ENCODE measurements around the gene ITPR3. TPM values are rescaled to one million over a fixed set of nuclear protein-coding genes. Genes with fewer than 3 reads are reported as not detected.

ITPR3 gene
- total RNA-seq, 1 donor from 2014 or later: 43.0 TPM

GRCh38 chr6:33693186-33694105 is 72.3 kb downstream of the ITPR3 start:
- H3K4me1 ChIP-seq: no peaks in the 10 kb centered on the region
- DNase-seq (ENCODE audit: low spot score in 2 of 2): no peak
- intact Hi-C loops (cut with DNase I): no loop called here
- no peak overlapping the region for H3K4me3 ChIP-seq
- no peak for TF ChIP-seq CTCF (IDR thresholded peaks at IDR 0.05)
- H3K27ac ChIP-seq: no peak overlapping the region
- peaks cover 9 to 10% of the 10 kb centered on the region in 2 donors for H3K36me3 ChIP-seq
- H3K27me3 ChIP-seq: no peaks in the 10 kb centered on the region
- no peaks in the 10 kb centered on the region for H3K9me3 ChIP-seq

- Histone ChIP-seq H3K4me1 (no peaks in the 10 kb centered on the region), H3K27ac (no peak overlapping the region), H3K9me3 (no peaks in the 10 kb centered on the region), H3K36me3 (peaks cover 6 to 10% of the 10 kb centered on the region in 2 donors), H3K27me3 (no peaks in the 10 kb centered on the region), H3K4me3 (no peak overlapping the region)
- intact Hi-C loops (cut with DNase I): no loop called here
- TF ChIP-seq CTCF (IDR thresholded peaks at IDR 0.05): no peak
- no peak for DNase-seq (ENCODE audit: low spot score in 2 of 2)
Observed at GRCh38 chr6:33694401-33694931, 73.3 kb downstream of the ITPR3 start.

DNA sequence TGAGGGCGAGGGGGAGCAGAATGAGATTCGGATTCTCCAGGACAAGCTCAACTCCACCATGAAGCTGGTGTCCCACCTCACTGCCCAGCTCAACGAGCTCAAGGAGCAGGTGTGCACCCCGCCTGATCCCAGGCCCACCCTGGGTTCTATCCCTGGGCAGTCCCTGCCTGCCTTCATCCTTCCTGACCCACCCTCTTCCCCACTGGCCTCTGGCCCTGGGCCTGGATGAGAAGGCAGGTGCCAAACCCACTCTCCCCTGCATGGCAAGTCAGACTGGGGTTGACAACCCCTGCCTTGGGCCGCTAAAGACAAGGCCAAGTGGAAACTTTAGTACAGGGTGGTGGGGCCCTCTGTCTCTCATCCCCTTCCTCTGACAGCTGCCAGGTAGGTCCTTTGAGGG is 73.9 kb downstream of the ITPR3 start:
- no peaks in the 10 kb centered on the region for H3K4me1 ChIP-seq
- no peak for DNase-seq (ENCODE audit: low spot score in 2 of 2)
- H3K9me3 ChIP-seq: no peaks in the 10 kb centered on the region
- peaks cover 6 to 10% of the 10 kb centered on the region in 2 donors for H3K36me3 ChIP-seq
- no peak overlapping the region for H3K4me3 ChIP-seq
- intact Hi-C loops (cut with DNase I): no loop called here
- no peaks in the 10 kb centered on the region for H3K27me3 ChIP-seq
- H3K27ac ChIP-seq: peak overlapping the region in 1 of 2 donors; percentile 20
- TF ChIP-seq CTCF (IDR thresholded peaks at IDR 0.05): no peak

- no peaks in the 10 kb centered on the region for H3K4me1 ChIP-seq
- DNase-seq (ENCODE audit: low spot score in 2 of 2): no peak
- H3K9me3 ChIP-seq: no peaks in the 10 kb centered on the region
- H3K36me3 ChIP-seq: peaks cover 6 to 10% of the 10 kb centered on the region in 2 donors
- no peak for TF ChIP-seq CTCF (IDR thresholded peaks at IDR 0.05)
- intact Hi-C loops (cut with DNase I): no loop called here
- peak overlapping the region in 1 of 2 donors; percentile 20 for H3K27ac ChIP-seq
- H3K27me3 ChIP-seq: no peaks in the 10 kb centered on the region
- H3K4me3 ChIP-seq: no peak overlapping the region
Observed at GRCh38 chr6:33695451-33695887, 74.3 kb downstream of the ITPR3 start.

DNA sequence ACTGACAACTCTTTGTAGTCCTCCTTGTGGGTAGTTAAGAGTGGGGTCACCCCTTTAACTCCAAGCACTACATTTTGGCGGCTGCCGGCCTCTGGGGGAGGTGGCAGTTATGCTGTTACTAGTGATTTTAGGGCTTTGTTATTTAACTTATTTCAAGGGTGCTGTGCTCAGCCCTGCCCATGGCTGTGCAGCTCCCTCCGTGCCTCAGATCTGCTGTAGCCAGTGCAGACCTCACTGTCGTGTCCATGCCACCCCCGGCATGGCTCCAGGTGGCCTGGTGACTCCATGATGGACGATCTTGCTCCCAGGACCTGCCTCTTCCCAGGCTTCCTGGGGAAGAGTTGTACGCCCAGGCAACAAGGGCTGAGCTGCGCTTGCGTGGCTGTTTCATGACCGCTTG is 75.0 kb downstream of the ITPR3 start:
- intact Hi-C loops (cut with DNase I): no loop called here
- no peaks in the 10 kb centered on the region for H3K9me3 ChIP-seq
- no peaks in the 10 kb centered on the region for H3K4me1 ChIP-seq
- no peaks in the 10 kb centered on the region for H3K27me3 ChIP-seq
- no peak overlapping the region for H3K27ac ChIP-seq
- DNase-seq (ENCODE audit: low spot score in 2 of 2): no peak
- peaks cover 5 to 10% of the 10 kb centered on the region in 2 donors for H3K36me3 ChIP-seq
- TF ChIP-seq CTCF (IDR thresholded peaks at IDR 0.05): no peak
- no peak overlapping the region for H3K4me3 ChIP-seq

All from ascending aorta (tissue), 2 donors.